Measurements from ENCODE around the gene B3GAT1.

DNA sequence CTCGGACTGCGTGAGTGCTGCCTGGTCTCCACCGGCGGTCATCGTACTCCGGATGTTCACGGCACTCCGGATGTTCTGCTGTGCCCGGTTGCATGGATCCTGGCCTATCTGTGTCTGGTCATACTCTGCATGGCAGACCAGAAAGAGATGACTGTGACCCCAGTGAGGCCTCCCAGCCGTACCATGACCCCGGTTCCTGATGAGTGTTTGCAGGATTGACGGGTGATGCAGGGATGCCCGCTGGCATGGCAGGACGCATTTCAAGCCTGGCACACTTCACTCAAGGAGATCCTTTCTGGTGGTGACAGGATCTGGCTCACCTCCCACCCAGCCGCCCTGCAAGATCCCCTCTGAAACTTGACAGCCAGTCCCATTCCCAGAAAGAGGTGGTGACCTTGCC is 74.0 kb downstream of the B3GAT1 start:
- TF ChIP-seq CTCF (IDR thresholded peaks at IDR 0.05; ENCODE audit: insufficient read depth, low read depth, low read length) (no peak), EZH2 (IDR thresholded peaks at IDR 0.05; ENCODE audit: insufficient read depth, low read length) (no peak)
